Right lobe of liver (tissue), 6 donors: ENCODE data around the gene NDUFS3. TPM values are rescaled to one million over a fixed set of nuclear protein-coding genes. Genes with fewer than 3 reads are reported as not detected.
A peak's percentile ranks its signal among the peaks of the same experiment; 100 is the strongest.

ENCODE experiments used
- ATAC-seq, 4 donors: fragments of 200-7000 bp; cut with Tn5 transposase; one replicate each; pipeline ENCODE4 v1.9.1; 2020; ENCODE audit warnings: mild to moderate bottlenecking in 4 of 4, moderate library complexity in 4 of 4
- DNase-seq, 3 donors: peaks; one replicate each; pipeline ENCODE4 v3.0.0-alpha.2; 2020
- H3K27ac ChIP-seq, 3 donors: fragments of 200-600 bp; one replicate each; pipeline ENCODE4 v1.8.0; 2022
- H3K27me3 ChIP-seq, 2 donors: fragments of 200-600 bp; one replicate each; pipeline ENCODE4 v1.8.0; 2022
- H3K36me3 ChIP-seq, 4 donors: fragments of 200-600 bp; sonication (generic) in 1 of 4; one replicate each; pipeline versions ENCODE4 v1.5.1 to v1.8.0; 2017 to 2022; ENCODE audit warnings: control low read depth in 1 of 4
- H3K4me1 ChIP-seq, 4 donors: fragments of 200-600 bp; sonication (generic) in 1 of 4; one replicate each; pipeline versions ENCODE4 v1.5.1 to v1.8.0; 2017 to 2022; ENCODE audit warnings: control low read depth in 1 of 4
- H3K4me3 ChIP-seq, 3 donors: fragments of 200-600 bp; one replicate each; pipeline ENCODE4 v1.8.0; 2022
- H3K9me3 ChIP-seq, 4 donors: fragments of 200-600 bp; sonication (generic) in 1 of 4; one replicate each; pipeline versions ENCODE4 v1.5.1 to v1.8.0; 2017 to 2022; ENCODE audit warnings: control low read depth in 1 of 4
- POLR2A ChIP-seq: fragments of 450-650 bp; IDR thresholded peaks from one replicate; pipeline ENCODE4 v1.6.1; 2017; ENCODE audit warnings: antibody characterized with exemption, mild to moderate bottlenecking
- WGBS: methylation state at CpG from one replicate; pipeline ENCODE4 v1.1.6; 2018; ENCODE audit warnings: low coverage, low lambda C conversion rate; ENCODE audit not compliant: insufficient coverage; ENCODE audit errors: missing lambda C conversion rate; 5-methylcytosine and 5-hydroxymethylcytosine counted together
- intact Hi-C, 2 donors: fragments of 100-400 bp; cut with DNase I; formaldehyde crosslinking; loops; one replicate each; pipeline versions ENCODE4 v1.11.2 to v1.14.1; 2022
- total RNA-seq, 6 experiments: library from RNA; depleted of rRNA in 2 of 6; stranded (reverse); fragments of >200 nt in 2 of 6; fragmentation: NEBNext Ultra II Directional in 3 of 6; extraction: Animal tissue kit (Norgen Biotek cat#: 25700) in 3 of 6; gene quantifications; one replicate each; pipeline versions ENCODE4 v1.1.0 to v1.2.4, GENCODE V29; 2016 to 2023
- TF ChIP-seq, protein P1 (sequence below), 4 donors: fragments of 200-600 bp in 3 of 4; fragments of 450-650 bp in 1 of 4; IDR thresholded peaks; one replicate each; pipeline versions ENCODE4 v1.5.1 to v1.8.0; 2016 to 2022; ENCODE audit warnings: antibody characterized with exemption in 4 of 4, mild to moderate bottlenecking in 2 of 4
- donor health status: DM: no; HTN: yes; CAD: no.
- donor health status: DM: no; HTN: no; CAD: no.
- donor health status: DM: no; HTN: no; CAD: no.
- donor health status: DM: no; HTN: yes; CAD: no.
- donor health status: DM: no; HTN: yes; CAD: no.

NDUFS3 gene
- total RNA-seq, 6 experiments from 2014 or later: 53.3 to 64.1 (median 58.2) TPM

DNA sequence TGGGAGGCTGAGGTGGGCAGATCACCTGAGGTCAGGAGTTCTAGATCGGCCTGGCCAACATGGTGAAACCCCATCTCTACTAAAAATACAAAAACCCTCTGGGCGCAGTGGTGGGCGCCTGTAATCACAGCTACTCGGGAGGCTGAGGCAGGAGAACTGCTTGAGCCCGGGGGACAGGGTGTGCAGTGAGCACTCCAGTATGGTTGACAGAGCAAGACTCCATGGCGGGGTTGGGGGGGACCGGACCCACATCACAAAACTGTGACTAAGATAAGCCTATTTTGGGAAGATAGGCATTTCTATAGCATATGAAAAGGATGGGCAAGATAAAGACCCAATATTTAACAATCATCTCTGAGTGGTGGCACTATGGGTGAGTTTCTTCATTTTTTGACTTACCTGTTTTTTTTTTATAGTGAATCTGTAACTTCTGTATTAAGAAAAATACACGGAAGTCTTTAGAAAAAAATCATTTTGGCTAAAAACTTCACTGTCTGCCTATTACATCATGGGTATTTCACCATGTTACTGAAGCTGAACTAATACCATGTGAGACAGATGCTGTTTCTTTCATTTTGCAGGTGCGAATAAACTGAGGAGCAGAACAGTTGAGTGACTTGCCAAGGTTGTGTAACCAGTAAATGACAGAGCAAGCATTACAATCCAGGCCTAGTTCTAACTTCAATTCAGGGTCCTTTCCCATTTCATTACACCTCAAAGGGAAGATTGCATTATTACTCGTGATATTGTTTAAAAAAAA, 28.4 kb upstream of the NDUFS3 start:
- no peaks in the 10 kb centered on the region for H3K36me3 ChIP-seq
- ATAC-seq (peak; percentile 26 to 52 (median 39)), DNase-seq (no peak)
- TF ChIP-seq POLR2A: no peak
- TF ChIP-seq, protein P1, sequence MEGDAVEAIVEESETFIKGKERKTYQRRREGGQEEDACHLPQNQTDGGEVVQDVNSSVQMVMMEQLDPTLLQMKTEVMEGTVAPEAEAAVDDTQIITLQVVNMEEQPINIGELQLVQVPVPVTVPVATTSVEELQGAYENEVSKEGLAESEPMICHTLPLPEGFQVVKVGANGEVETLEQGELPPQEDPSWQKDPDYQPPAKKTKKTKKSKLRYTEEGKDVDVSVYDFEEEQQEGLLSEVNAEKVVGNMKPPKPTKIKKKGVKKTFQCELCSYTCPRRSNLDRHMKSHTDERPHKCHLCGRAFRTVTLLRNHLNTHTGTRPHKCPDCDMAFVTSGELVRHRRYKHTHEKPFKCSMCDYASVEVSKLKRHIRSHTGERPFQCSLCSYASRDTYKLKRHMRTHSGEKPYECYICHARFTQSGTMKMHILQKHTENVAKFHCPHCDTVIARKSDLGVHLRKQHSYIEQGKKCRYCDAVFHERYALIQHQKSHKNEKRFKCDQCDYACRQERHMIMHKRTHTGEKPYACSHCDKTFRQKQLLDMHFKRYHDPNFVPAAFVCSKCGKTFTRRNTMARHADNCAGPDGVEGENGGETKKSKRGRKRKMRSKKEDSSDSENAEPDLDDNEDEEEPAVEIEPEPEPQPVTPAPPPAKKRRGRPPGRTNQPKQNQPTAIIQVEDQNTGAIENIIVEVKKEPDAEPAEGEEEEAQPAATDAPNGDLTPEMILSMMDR (IDR thresholded peaks at IDR 0.05): no peak
- H3K4me1 ChIP-seq: peaks cover 0 to 47% (median 23%) of the 10 kb centered on the region in 4 donors
- H3K27ac ChIP-seq: peak overlapping the region; percentile 93 to 95 (median 93)
- intact Hi-C loops: no loop called here
- WGBS: 71% methylated on average over 9 of the region's 10 CpGs
- H3K27me3 ChIP-seq: no peaks in the 10 kb centered on the region
- peak overlapping the region in 2 of 3 donors; percentile 71 to 92 for H3K4me3 ChIP-seq
- no peaks in the 10 kb centered on the region for H3K9me3 ChIP-seq

GRCh38 chr11:47551086-47551485, 27.8 kb upstream of the NDUFS3 start:
- ATAC-seq (no peak), DNase-seq (no peak)

DNA sequence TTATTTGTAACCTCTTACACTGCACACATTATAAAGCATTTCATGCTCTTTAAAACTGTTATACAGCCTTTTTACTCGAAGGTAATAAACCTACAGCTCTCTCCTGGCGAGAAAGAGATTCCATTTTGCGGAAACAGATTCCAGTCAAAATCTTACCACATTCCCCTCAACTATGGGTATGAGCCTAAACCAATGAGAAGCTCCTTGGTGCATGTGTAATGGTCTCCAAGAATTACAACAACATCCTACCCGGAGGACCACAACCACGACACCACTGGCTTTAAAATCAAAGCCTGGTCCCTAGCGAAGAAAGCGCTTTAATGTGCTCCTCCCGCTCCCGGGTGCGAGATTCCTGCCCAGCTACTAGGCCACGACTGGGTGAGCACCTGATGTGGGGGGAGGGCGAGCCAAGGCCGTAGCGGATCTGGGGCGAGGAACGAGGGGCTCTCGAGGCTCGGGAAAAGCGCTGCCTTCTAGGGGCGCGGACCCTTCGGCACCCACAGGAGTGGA, 26.8 kb upstream of the NDUFS3 start:
- DNase-seq: peak; percentile 51 to 67 (median 62)
- WGBS: 0% methylated on average over 13 of the region's 22 CpGs
- no peaks in the 10 kb centered on the region for H3K27me3 ChIP-seq
- intact Hi-C loops: no loop called here
- H3K4me3 ChIP-seq: peak overlapping the region; percentile 71 to 93 (median 92)
- TF ChIP-seq, protein P1 (IDR thresholded peaks at IDR 0.05): no peak
- TF ChIP-seq POLR2A: no peak
- no peaks in the 10 kb centered on the region for H3K9me3 ChIP-seq
- peak overlapping the region; percentile 93 to 95 (median 93) for H3K27ac ChIP-seq
- H3K36me3 ChIP-seq: no peaks in the 10 kb centered on the region
- peaks cover 0 to 38% (median 18%) of the 10 kb centered on the region in 4 donors for H3K4me1 ChIP-seq
- ATAC-seq: peak; percentile 11 to 26 (median 14)

More at GRCh38 chr11:47551086-47551485, 27.8 kb upstream of the NDUFS3 start:
- H3K4me3 ChIP-seq: peak overlapping the region; percentile 71 to 93 (median 92)
- peaks cover 0 to 47% (median 23%) of the 10 kb centered on the region in 4 donors for H3K4me1 ChIP-seq
- no peaks in the 10 kb centered on the region for H3K36me3 ChIP-seq
- intact Hi-C loops: no loop called here
- peak overlapping the region; percentile 93 to 95 (median 93) for H3K27ac ChIP-seq
- no peaks in the 10 kb centered on the region for H3K27me3 ChIP-seq
- no peaks in the 10 kb centered on the region for H3K9me3 ChIP-seq
- TF ChIP-seq, protein P1 (IDR thresholded peaks at IDR 0.05): peak; percentile 11 to 44 (median 28)
- TF ChIP-seq POLR2A: no peak

GRCh38 chr11:47552566-47553405, 26.1 kb upstream of the NDUFS3 start, which contains the start of gene CELF1:
Gene CELF1 (minus strand): TSS chr11:47553132. CDS start chr11:47499523, 53,609 bp downstream.
- H3K36me3 ChIP-seq: no peaks in the 10 kb centered on the region
- H3K4me3 ChIP-seq: peak within 1 kb of the TSS; percentile 71 to 93 (median 92)
- 1% methylated on average over 20 of the region's 89 CpGs for WGBS
- H3K4me1 ChIP-seq: peaks cover 0 to 31% (median 14%) of the 10 kb centered on the region in 4 donors
- TF ChIP-seq, protein P1 (IDR thresholded peaks at IDR 0.05): peak; percentile 95 to 97 (median 96)
- peak; percentile 51 for TF ChIP-seq POLR2A
- H3K9me3 ChIP-seq: no peaks in the 10 kb centered on the region
- peak within 1 kb of the TSS; percentile 93 to 95 (median 93) for H3K27ac ChIP-seq
- peak; percentile 93 to 95 (median 94) for DNase-seq
- intact Hi-C loops: no loop called here
- H3K27me3 ChIP-seq: no peaks in the 10 kb centered on the region
- peak; percentile 89 to 98 (median 92) for ATAC-seq
